ENCODE measurements around the gene UNC13A. TPM values are rescaled to one million over a fixed set of nuclear protein-coding genes. Genes with fewer than 3 reads are reported as not detected.

UNC13A gene
- total RNA-seq, 1 experiment from 2014 or later = under 0.01 TPM

DNA sequence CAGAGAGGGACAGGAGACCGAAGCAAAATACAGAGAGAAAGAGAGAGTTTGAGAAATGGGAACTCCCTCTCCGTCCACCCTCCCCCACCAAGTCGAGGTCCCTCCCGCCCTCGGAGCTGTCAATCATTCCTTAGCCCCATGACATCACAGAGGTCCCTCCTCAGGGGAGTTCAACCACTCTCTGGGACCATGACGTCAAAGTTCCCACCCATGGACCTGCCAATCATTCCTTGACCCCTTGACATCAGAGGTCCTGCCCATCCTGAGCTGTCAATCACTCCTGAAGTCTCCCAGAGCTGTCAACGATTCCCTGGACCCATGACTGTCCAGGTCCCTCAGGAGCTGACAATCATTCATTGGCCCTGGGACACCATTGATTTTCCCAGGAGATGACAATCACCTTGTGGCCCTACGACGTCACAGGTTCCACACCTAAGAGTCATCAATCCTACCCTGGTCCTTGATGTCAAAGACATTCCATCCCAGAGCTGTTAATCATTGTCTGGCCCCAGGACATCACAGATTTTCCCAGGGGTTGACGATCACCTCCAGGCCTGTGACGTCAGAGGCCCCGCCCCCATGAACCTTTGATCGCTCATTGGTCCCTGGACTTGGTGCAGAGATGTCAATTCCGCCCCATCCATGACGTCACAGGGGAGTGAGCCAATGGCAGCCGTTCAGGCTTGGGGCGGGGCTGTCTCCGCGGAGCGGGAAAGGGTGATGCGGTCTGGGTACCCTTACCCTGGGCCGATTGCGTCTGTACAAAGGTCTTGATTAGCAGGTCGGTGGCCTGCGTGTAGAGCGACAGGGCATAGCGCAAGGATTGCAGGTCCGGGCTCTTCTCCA lies 71.0 kb downstream of the UNC13A start:
- peak; percentile 64 for DNase-seq
- no peaks in the 10 kb centered on the region for H4K20me1 ChIP-seq (ENCODE audit: insufficient read depth, low read depth, low read length)
- no peak overlapping the region for H2AFZ ChIP-seq (ENCODE audit: low read length)
- H3K4me3 ChIP-seq (ENCODE audit: low read length) = no peak overlapping the region
- no peak overlapping the region for H3K4me2 ChIP-seq (ENCODE audit: low read depth, low read length, poor library complexity, severe bottlenecking)
- H3K4me1 ChIP-seq (ENCODE audit: low read length) = no peaks in the 10 kb centered on the region
- no peaks in the 10 kb centered on the region for H3K9me3 ChIP-seq (ENCODE audit: low read length)
- H3K36me3 ChIP-seq (ENCODE audit: insufficient read depth, low read length) = no peaks in the 10 kb centered on the region
- H3K9me2 ChIP-seq (replicated peaks; ENCODE audit: insufficient read depth, low read length) = no peaks in the 10 kb centered on the region
- no peaks in the 10 kb centered on the region for H3K27me3 ChIP-seq (ENCODE audit: low read length)
- H3K27ac ChIP-seq (ENCODE audit: low read length) = no peak overlapping the region
- no peak overlapping the region for H3K9ac ChIP-seq (ENCODE audit: low read length)
- H3K79me2 ChIP-seq (ENCODE audit: low read length) = no peaks in the 10 kb centered on the region

DNA sequence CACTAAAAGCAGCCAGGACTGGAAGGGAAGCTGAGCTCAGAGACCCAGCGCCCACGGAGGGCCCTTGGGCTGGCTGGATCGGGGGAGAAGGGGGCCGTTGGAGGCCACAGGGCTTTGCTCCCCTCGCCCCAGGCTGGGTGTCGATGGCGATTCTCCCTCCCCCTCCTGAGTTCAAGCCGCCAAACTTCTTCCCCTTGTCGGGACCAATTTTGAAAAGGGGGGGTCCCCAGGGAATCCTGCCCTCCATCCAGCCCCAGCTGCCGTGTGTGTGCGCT lies 71.5 kb downstream of the UNC13A start:
- Histone ChIP-seq H3K27me3 (ENCODE audit: low read length) (no peaks in the 10 kb centered on the region), H3K79me2 (ENCODE audit: low read length) (no peaks in the 10 kb centered on the region), H4K20me1 (ENCODE audit: insufficient read depth, low read depth, low read length) (no peaks in the 10 kb centered on the region), H2AFZ (ENCODE audit: low read length) (no peak overlapping the region), H3K36me3 (ENCODE audit: insufficient read depth, low read length) (no peaks in the 10 kb centered on the region), H3K4me2 (ENCODE audit: low read depth, low read length, poor library complexity, severe bottlenecking) (no peak overlapping the region), H3K9me2 (replicated peaks; ENCODE audit: insufficient read depth, low read length) (no peaks in the 10 kb centered on the region), H3K9ac (ENCODE audit: low read length) (no peak overlapping the region), H3K9me3 (ENCODE audit: low read length) (no peaks in the 10 kb centered on the region), H3K4me1 (ENCODE audit: low read length) (no peaks in the 10 kb centered on the region), H3K27ac (ENCODE audit: low read length) (no peak overlapping the region), H3K4me3 (ENCODE audit: low read length) (no peak overlapping the region)
- no peak for DNase-seq

DNA sequence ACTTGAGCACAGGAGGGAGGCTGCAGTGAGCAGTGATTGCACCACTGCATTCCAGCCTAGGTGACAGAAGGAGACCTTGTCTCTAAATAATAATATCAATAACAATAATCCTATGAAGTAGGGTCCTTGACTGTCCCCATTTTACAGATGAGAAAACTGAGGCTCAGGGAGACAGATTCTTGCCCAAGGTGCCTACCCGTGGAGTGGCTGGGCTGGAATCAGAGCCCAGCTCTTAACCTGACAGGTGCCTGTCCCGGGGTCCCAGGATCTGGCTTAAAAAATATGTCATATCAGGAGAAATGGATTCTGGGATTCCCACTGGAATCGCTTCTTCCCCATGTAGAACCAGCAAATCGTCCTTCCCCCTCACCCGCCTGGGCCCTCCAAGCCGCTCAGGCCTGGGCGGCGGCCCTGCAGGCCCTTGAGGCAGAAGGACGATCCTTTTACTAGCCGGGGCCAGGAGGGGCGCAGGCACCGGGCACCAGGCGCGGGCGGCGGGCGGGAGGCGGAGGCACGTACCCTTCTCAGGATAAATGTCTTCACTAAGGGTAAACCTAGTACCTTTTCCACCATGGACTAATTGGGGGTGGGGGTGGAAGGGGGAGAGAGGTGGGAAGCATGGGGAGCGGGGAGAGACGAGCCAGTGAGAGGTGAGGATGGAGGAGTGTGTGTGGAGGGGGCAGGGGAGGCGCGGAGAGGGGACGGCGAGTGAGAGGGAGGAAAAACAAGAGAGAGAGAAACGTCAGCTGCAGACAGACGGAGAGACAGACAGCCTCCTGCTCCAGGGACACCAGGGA lies 72.1 kb downstream of the UNC13A start:
- Histone ChIP-seq H3K9me3 (ENCODE audit: low read length) (no peaks in the 10 kb centered on the region), H3K36me3 (ENCODE audit: insufficient read depth, low read length) (no peaks in the 10 kb centered on the region), H4K20me1 (ENCODE audit: insufficient read depth, low read depth, low read length) (no peaks in the 10 kb centered on the region), H3K4me2 (ENCODE audit: low read depth, low read length, poor library complexity, severe bottlenecking) (no peak overlapping the region), H3K4me1 (ENCODE audit: low read length) (no peaks in the 10 kb centered on the region), H3K27ac (ENCODE audit: low read length) (no peak overlapping the region), H3K9me2 (replicated peaks; ENCODE audit: insufficient read depth, low read length) (no peaks in the 10 kb centered on the region), H2AFZ (ENCODE audit: low read length) (no peak overlapping the region), H3K79me2 (ENCODE audit: low read length) (no peaks in the 10 kb centered on the region), H3K27me3 (ENCODE audit: low read length) (no peaks in the 10 kb centered on the region), H3K4me3 (ENCODE audit: low read length) (no peak overlapping the region), H3K9ac (ENCODE audit: low read length) (no peak overlapping the region)
- DNase-seq = no peak

DNA sequence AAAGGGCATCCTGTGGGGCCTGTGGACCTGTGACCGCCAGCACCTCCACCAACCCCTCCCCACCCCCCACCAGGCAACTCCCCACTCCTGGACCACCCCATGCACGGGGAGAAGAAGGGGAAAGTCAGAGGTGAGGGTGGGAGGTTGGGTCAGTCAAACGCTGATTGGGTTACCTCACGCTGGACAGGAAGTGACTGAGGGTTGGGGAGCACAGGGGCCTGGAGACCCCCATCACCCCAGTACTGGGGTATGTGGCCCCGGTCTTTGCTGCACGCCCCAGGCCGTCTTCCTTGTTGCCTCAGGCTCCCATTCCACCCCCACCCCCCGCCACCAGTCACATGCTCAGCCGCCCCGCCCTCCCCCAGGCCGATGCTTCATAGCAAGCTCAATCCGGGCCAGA lies 73.7 kb downstream of the UNC13A start:
- no peaks in the 10 kb centered on the region for H3K9me3 ChIP-seq (ENCODE audit: low read length)
- no peaks in the 10 kb centered on the region for H3K4me1 ChIP-seq (ENCODE audit: low read length)
- no peak overlapping the region for H3K9ac ChIP-seq (ENCODE audit: low read length)
- no peaks in the 10 kb centered on the region for H3K27me3 ChIP-seq (ENCODE audit: low read length)
- no peaks in the 10 kb centered on the region for H3K36me3 ChIP-seq (ENCODE audit: insufficient read depth, low read length)
- no peak overlapping the region for H3K27ac ChIP-seq (ENCODE audit: low read length)
- H3K4me3 ChIP-seq (ENCODE audit: low read length) = no peak overlapping the region
- DNase-seq = no peak
- H3K9me2 ChIP-seq (replicated peaks; ENCODE audit: insufficient read depth, low read length) = no peaks in the 10 kb centered on the region
- no peaks in the 10 kb centered on the region for H3K79me2 ChIP-seq (ENCODE audit: low read length)
- no peak overlapping the region for H2AFZ ChIP-seq (ENCODE audit: low read length)
- H4K20me1 ChIP-seq (ENCODE audit: insufficient read depth, low read depth, low read length) = no peaks in the 10 kb centered on the region
- H3K4me2 ChIP-seq (ENCODE audit: low read depth, low read length, poor library complexity, severe bottlenecking) = no peak overlapping the region

DNA sequence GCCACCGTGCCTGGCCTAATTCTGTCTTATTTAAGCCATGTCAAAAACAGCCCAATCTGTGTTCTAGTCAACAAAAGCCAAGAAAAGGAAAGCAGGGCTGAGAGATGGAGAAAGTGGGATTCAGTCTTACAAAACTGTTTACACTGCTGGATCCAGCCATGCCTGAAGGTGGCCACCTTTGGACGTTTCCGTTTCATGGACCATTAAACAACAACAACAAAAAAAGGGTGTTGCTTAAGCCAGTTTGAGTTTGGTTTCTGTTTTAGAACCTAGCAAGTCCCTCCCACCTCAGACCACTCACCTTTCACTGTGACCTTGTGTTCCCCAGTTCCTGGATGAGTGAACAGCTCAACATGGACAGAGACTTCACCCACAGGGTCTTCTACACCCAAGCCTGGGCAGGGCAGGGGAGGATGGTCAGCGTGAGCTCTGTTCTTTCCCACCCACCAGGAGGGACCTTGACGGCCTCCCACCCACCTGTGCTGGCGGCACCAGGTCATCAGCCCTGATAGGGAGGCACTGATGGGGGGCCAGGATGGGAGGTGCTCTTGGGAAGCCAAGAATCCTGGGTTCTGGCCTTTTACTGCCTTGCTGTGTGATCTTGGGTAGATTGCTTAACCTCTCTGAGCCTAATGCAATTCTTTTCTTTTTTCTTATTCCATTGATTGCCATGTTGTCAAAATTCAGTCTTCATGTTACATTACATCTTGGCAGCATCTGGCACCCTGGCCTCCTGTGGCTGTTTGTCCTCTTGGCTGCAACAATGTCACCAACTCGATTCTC lies 76.5 kb downstream of the UNC13A start:
- H3K4me2 ChIP-seq (ENCODE audit: low read depth, low read length, poor library complexity, severe bottlenecking) = no peak overlapping the region
- H3K4me1 ChIP-seq (ENCODE audit: low read length) = no peaks in the 10 kb centered on the region; the same call in 1 of the 2 replicates
- no peak overlapping the region for H3K27ac ChIP-seq (ENCODE audit: low read length)
- no peaks in the 10 kb centered on the region for H3K9me2 ChIP-seq (replicated peaks; ENCODE audit: insufficient read depth, low read length)
- H3K9ac ChIP-seq (ENCODE audit: low read length) = no peak overlapping the region
- no peak for DNase-seq
- H3K27me3 ChIP-seq (ENCODE audit: low read length) = no peaks in the 10 kb centered on the region
- H3K9me3 ChIP-seq (ENCODE audit: low read length) = no peaks in the 10 kb centered on the region
- no peaks in the 10 kb centered on the region for H4K20me1 ChIP-seq (ENCODE audit: insufficient read depth, low read depth, low read length)
- H3K79me2 ChIP-seq (ENCODE audit: low read length) = no peaks in the 10 kb centered on the region
- no peak overlapping the region for H2AFZ ChIP-seq (ENCODE audit: low read length)
- no peak overlapping the region for H3K4me3 ChIP-seq (ENCODE audit: low read length)
- no peaks in the 10 kb centered on the region for H3K36me3 ChIP-seq (ENCODE audit: insufficient read depth, low read length)

DNA sequence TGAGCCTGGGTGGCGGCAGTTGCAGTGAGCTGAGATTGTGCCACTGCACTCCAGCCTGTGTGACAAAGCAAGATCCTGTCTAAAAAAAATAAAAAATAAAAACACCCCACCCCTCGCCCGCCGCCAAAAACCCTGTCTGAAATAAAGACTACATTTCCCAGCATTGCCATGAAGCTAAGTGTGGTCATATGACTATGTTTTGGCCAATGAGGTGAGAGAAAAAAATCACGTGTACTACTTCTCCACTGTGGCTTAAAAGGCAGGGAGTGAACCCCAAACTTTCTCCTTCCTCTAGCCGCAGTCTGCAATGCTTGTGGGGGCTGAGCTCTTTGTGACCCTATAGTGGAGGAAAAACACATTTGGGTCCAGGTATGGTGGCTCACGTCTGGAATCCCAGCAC lies 77.8 kb downstream of the UNC13A start:
- no peak overlapping the region for H3K4me2 ChIP-seq (ENCODE audit: low read depth, low read length, poor library complexity, severe bottlenecking)
- H3K4me1 ChIP-seq (ENCODE audit: low read length) = peaks cover 12% of the 10 kb centered on the region
- peak; percentile 79 for DNase-seq
- no peak overlapping the region for H3K4me3 ChIP-seq (ENCODE audit: low read length)
- H3K9me3 ChIP-seq (ENCODE audit: low read length) = no peaks in the 10 kb centered on the region
- no peaks in the 10 kb centered on the region for H3K36me3 ChIP-seq (ENCODE audit: insufficient read depth, low read length)
- no peaks in the 10 kb centered on the region for H3K27me3 ChIP-seq (ENCODE audit: low read length)
- no peak overlapping the region for H2AFZ ChIP-seq (ENCODE audit: low read length)
- H3K79me2 ChIP-seq (ENCODE audit: low read length) = no peaks in the 10 kb centered on the region
- H3K27ac ChIP-seq (ENCODE audit: low read length) = no peak overlapping the region
- H4K20me1 ChIP-seq (ENCODE audit: insufficient read depth, low read depth, low read length) = no peaks in the 10 kb centered on the region
- no peaks in the 10 kb centered on the region for H3K9me2 ChIP-seq (replicated peaks; ENCODE audit: insufficient read depth, low read length)
- no peak overlapping the region for H3K9ac ChIP-seq (ENCODE audit: low read length)

DNA sequence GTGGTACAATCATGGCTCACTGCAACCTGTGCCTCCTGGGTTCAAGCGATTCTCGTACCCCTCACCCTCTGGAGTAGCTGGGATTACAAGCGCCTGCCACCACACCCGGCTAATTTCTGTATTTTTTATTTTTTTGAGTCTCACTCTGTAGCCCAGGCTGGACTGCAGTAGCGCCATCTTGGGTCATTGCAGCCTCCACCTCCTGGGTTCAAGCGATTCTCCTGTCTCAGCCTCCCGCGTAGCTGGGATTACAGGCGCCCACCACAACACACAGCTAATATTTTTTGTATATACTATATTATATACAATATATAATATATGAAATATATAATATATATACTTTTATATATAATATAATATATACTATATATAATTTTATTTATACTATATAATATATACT lies 80.2 kb downstream of the UNC13A start:
- H3K9me2 ChIP-seq (replicated peaks; ENCODE audit: insufficient read depth, low read length) = no peaks in the 10 kb centered on the region
- no peaks in the 10 kb centered on the region for H3K36me3 ChIP-seq (ENCODE audit: insufficient read depth, low read length)
- DNase-seq = no peak
- H3K79me2 ChIP-seq (ENCODE audit: low read length) = no peaks in the 10 kb centered on the region
- H3K4me1 ChIP-seq (ENCODE audit: low read length) = peaks cover 13% of the 10 kb centered on the region
- no peak overlapping the region for H3K27ac ChIP-seq (ENCODE audit: low read length)
- H4K20me1 ChIP-seq (ENCODE audit: insufficient read depth, low read depth, low read length) = no peaks in the 10 kb centered on the region
- H3K27me3 ChIP-seq (ENCODE audit: low read length) = no peaks in the 10 kb centered on the region
- H3K4me2 ChIP-seq (ENCODE audit: low read depth, low read length, poor library complexity, severe bottlenecking) = no peak overlapping the region
- H3K4me3 ChIP-seq (ENCODE audit: low read length) = no peak overlapping the region
- no peak overlapping the region for H2AFZ ChIP-seq (ENCODE audit: low read length)
- H3K9me3 ChIP-seq (ENCODE audit: low read length) = no peaks in the 10 kb centered on the region
- H3K9ac ChIP-seq (ENCODE audit: low read length) = no peak overlapping the region

DNA sequence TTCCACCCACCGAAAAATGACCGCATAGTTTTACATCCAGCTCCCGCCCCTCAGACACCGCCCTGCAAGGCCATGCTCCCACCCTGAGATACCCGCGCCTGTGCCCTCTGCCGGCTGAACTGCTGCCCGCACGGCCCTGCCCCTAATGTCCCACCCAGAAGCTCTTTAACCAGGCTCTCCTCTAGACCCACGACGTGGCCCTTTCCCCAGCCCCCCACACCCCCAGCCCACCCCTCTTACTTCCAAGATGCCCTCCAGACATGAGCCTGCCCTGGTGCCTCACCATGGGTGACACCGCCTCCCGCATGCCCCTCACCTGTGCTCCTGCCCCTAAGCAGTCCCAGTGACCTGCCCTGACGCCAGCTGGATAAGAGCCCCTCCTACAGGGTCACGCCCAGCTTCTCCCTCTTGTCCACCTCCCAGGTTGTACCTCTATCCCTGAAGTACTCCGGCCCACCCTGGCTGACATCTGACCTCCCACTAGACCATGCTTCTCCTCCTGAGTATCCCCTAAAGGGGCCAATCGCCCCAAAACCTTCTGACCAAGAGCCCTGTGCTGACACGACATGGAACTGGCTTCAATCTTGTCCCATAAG lies 81.5 kb downstream of the UNC13A start:
- Histone ChIP-seq H2AFZ (ENCODE audit: low read length) (peak overlapping the region; percentile 69; the same call in 1 of the 2 replicates), H3K9me3 (ENCODE audit: low read length) (no peaks in the 10 kb centered on the region), H3K36me3 (ENCODE audit: insufficient read depth, low read length) (no peaks in the 10 kb centered on the region), H3K79me2 (ENCODE audit: low read length) (no peaks in the 10 kb centered on the region), H3K27ac (ENCODE audit: low read length) (no peak overlapping the region), H3K9me2 (replicated peaks; ENCODE audit: insufficient read depth, low read length) (no peaks in the 10 kb centered on the region), H3K4me2 (ENCODE audit: low read depth, low read length, poor library complexity, severe bottlenecking) (peak overlapping the region; percentile 38), H3K9ac (ENCODE audit: low read length) (no peak overlapping the region), H4K20me1 (ENCODE audit: insufficient read depth, low read depth, low read length) (no peaks in the 10 kb centered on the region), H3K4me1 (ENCODE audit: low read length) (peaks cover 23% of the 10 kb centered on the region), H3K4me3 (ENCODE audit: low read length) (peak overlapping the region; percentile 32; the same call in 1 of the 2 replicates), H3K27me3 (ENCODE audit: low read length) (no peaks in the 10 kb centered on the region)
- DNase-seq = no peak
